ENCODE data around the gene PRDX5.
A peak's percentile ranks its signal among the peaks of the same experiment; 100 is the strongest.

The PRDX5 gene

DNA sequence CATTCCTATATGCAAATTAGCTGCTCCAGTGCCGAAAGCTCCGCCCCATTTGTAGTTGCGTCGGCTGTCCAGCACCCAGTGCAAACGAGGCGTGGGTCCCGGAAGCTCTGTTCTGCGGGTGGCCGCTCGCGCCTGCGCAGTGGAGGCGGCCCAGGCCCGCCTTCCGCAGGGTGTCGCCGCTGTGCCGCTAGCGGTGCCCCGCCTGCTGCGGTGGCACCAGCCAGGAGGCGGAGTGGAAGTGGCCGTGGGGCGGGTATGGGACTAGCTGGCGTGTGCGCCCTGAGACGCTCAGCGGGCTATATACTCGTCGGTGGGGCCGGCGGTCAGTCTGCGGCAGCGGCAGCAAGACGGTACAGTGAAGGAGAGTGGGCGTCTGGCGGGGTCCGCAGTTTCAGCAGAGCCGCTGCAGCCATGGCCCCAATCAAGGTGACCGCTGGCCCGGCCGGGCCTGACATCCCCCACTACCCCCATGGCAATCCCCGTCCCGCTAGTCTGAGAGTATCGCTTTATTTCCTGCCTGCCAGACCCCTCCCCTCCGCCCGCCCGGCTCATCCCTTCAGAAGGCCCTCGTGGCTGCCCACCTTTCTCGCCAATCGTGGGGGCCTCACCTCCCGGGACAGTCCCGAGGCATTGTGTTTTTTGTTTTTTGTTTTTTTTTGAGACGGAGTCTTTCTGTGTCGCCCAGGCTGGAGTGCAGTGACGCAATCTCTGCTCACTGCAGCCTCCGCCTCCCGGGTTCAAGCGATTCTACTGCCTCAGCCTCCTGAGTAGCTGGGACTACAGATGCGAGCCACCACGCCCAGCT lies at the start of gene PRDX5:
Gene PRDX5 (plus strand): TSS at position 161 of the 805 bp plus-strand sequence. CDS start 95 bp downstream, at position 256.
- DNase-seq, result peak; percentile 92

DNA sequence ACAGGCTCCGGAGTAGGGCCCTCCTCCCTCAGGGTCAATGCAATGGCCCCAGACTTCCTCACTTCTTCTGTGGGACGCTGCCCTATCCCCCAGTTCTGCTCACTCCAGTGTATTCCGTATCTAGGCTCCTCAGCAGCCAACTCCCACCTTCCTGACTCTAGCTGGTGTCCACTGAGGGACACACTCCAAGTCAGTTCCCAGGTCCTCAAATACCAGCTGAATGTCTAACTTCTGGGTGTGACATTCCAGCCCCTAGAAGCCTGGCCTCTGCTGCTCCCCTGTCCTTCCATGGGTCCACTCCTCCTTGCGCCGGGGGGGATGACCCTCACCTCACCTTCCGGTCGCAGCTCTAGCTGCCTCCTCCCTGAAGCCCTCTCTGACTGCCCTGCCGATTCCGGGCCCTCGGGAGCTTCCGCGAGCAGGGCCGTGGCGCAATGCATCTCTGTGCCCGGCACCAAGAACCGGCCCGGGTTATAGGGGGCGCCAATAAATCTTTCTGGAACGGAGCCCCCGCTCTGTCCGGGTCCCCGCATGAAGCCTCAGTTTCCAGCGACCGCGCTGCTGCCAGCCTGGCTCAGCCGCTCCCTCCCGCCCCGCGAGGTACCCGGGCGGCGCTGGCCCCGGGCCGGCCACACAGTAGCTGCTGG lies 48.9 kb upstream of the PRDX5 start:
- no peak for DNase-seq

- peak; percentile 98 for DNase-seq
Measured at GRCh38 chr11:64269540-64270220, 48.2 kb upstream of the PRDX5 start.

GRCh38 chr11:64275031-64275800 lies 42.7 kb upstream of the PRDX5 start:
- no peak for DNase-seq

GRCh38 chr11:64275841-64276240 lies 42.1 kb upstream of the PRDX5 start:
- DNase-seq, result no peak

DNA sequence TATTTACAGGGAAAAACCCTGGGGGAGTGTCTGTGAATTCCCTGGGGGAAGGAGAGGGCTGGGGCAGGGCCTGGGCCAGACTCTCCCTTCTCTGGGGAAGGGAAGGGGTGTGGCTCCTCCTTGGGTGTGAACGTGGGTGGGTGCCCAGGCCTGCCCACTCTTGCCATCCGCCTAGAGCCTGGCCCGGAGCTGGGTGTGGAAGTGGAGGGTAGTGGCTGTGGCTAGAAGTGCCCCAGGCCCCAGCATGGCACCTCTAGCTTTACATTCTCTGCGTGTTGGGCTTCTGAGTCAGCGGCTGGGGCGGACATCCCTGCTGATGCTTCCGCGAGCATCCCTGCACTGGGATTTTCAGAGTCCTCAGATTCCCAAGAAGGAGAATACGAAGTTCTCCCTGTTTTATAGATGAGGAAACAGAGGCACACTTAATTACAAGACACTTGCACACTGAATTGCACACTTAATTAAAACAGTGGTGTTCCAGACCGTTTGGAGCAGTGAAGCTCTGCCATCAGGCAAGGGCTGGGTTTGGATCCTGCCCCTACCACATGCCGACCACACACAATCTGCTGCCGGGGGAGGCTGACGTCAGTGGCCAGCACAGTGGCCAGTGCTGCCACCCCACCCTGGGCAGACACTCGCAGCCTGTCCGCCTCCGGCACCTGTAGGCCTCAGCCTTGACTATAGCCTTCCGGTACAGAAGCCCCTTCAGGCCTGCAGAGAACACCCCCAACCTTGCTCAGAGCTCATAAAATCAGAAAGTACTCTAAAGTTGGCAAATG lies 41.1 kb upstream of the PRDX5 start:
- no peak for DNase-seq

DNA sequence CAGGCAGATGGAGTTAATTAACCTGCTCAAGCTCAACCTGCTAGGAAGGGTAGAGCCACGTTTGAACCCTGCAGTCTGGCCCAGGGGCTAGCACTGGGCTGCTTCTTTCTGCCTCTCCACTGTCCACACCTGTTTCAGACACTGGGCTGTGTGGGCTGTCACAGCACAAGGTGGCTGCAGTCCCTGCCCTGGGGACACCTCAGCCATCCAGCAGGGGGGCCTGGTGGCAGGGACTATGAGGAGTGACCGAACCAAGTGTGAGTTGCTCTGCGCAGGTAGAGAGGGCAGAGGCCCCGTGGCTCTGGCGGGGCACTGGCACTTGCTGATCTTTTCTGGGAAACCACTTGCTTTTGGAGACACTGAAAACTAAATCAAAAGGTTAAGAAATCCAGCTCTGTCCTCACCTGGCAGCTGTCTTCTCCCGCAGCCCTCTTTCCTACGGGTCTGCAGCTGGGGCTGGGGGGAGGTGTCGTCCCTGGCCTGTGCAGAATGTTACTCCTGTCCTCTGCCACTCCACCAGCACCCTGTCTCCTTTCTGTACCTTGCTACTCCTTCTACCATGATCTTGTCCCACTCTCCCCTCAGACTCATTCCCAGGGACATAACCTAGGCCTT lies 39.2 kb upstream of the PRDX5 start:
- DNase-seq, result no peak

DNA sequence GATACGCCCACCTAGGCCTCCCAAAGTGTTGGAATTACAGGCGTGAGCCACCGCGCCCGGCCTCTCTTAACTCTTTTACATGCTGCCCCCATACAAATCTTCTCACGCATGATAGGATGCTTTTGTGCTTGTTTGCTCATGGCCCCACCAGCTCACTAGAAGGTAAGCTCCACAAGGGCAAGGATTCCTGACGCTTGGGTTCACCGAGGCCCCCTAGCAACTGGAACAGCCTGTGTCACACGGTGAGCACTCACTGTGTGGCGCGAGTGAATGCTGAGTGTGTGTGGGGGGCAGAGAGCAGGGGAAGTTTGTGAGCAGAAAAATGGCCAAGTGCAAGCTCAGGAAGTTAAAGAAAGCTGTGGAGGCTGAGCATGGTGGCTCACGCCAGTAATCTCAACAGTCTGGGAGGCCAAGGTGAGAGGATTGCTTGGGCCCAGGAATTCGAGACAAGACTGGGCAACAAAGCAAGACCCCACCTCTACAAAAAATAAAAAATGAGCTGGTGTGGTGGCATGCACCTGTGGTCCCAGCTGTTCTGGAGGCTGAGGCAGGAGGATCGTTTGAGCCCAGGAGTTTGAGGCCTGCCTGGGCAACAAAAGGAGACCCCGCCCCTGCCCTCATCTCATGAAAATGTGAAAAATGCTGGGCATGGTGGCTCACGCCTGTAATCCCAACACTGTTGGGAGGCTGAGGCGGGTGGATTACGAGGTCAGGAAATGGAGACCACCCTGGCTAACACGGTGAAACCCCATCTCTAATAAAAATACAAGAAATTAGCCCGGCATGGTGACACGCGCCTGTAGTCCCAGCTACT lies 35.8 kb upstream of the PRDX5 start:
- DNase-seq, result no peak

DNA sequence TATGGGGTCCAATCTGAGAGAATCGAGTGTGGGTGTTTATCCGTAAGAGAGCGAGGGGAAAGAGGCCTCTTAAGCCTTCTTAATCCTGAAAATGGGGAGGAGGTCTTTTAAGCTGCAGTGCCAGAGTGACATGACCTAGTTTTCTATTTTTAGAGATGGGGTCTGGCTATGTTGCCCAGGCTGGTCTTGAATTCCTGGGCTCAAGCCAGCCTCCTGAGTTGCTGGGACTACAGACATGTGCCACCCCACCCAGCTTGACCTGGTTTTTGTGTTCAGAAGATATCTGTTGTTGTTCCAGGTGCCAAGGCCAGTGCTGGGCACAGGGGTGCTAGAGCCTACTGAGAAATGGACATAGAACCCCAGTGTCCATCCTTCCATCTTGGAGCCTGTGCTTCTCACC lies 34.8 kb upstream of the PRDX5 start:
- DNase-seq, result no peak

DNA sequence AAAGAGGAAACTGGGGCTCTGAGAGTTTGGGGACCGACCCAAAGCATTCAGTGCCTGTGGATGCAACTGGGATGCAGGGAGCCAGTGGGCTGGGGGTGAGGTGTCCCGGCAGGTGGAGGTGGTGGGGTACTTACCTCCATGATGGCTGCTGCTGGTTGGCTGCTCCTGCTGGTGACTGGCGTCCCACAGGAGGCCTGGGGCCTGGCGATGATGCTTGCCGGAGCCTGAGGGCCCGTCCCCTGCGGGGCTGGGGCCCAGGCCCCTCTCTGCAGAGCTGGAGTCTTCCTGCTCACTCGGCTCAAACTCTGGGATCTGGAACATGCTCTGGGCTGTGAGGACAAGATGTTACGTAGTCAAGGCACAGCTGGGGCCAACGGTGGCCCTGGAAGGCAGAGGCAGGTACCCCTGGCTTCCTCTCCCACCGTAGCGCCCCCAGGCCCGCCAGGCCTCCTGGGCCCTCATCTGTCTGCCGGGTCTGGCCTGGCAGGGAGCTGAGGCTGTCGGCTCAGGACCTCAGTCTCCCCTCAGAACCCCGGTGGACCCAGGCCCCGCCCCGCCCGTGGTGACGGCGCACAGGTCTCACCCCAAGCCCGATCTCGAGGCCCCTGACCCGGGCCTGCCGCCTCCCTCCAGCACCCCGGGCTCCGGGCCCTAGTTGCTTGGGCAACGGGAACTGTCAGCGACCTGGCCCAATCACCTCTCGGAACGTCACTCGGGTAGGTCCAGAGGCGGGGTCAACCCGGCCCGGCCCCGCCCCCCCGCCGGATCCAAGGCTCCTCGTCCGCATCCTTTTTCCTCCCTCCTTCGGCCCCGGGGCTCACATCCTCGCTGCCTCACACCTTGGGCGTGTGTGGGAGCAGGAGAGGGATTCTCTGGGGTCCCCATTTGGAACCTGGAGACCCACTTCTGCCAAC lies 33.6 kb upstream of the PRDX5 start, which contains the start of gene BAD:
Gene BAD (minus strand): TSS at position 618 of the 914 bp plus-strand sequence. CDS start 297 bp downstream, at position 321.
- DNase-seq, result peak; percentile 71

- DNase-seq, result peak; percentile 55
Measured at GRCh38 chr11:64284962-64285884, 32.7 kb upstream of the PRDX5 start, which contains the start of gene GPR137. GPR137 (plus strand) TSS chr11:64285848; CDS start chr11:64286525, 677 bp downstream.

GRCh38 chr11:64285885-64286800 lies 31.8 kb upstream of the PRDX5 start:
- DNase-seq, result peak; percentile 43

DNA sequence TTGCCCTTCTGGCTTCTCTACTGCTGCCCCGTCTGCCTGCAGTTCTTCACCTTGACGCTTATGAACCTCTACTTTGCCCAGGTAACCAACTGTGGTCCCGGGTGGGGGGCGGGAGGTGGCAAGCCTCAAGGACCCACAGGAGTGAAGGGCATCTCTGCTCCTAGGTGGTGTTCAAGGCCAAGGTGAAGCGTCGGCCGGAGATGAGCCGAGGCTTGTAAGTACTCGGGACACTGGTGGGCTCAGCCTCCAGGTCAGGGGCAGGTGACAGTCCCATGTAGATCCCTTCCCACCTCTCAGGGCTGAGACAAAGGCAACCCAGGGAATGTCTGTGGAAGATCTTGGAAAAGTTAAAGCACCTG lies 31.1 kb upstream of the PRDX5 start:
- no peak for DNase-seq

DNA sequence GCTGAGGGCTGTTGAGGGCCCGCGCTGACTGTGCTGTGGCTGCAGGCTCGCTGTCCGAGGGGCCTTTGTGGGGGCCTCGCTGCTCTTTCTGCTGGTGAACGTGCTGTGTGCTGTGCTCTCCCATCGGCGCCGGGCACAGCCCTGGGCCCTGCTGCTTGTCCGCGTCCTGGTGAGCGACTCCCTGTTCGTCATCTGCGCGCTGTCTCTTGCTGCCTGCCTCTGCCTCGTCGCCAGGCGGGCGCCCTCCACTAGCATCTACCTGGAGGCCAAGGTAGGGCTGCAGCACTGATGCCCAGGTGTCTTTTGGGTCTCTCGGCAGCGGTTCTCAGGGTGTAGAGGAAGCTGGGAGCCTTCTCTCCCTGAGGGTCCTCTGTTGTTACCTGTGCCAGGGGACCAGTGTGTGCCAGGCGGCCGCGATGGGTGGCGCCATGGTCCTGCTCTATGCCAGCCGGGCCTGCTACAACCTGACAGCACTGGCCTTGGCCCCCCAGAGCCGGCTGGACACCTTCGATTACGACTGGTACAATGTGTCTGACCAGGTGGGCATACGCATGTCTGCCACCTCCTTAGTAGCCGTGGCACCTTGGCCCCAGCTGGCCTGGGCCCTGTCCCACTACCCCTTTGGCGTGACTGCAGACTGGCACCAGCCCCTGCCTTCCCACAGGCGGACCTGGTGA lies 30.1 kb upstream of the PRDX5 start:
- DNase-seq, result no peak

- DNase-seq, result no peak
Measured at GRCh38 chr11:64288353-64288750, 29.6 kb upstream of the PRDX5 start.

GRCh38 chr11:64289002-64289564 lies 28.8 kb upstream of the PRDX5 start:
- DNase-seq, result no peak

All from NCI-H1694 treated with DMSO at 0.1 percent for 48 hours (cell line).